HepG2 (cell line): ENCODE results near the gene POC1B. TPM values are rescaled to one million over a fixed set of nuclear protein-coding genes. Genes with fewer than 3 reads are reported as not detected.

Experiments
- DPF2 ChIP-seq: sonication (generic); formaldehyde crosslinking; IDR thresholded peaks from 2 replicates; pipeline ENCODE4 v1.4.0; 2020; ENCODE audit warnings: mild to moderate bottlenecking, low read depth, missing genetic modification reagents, borderline replicate concordance
- FIP1L1 ChIP-seq: fragments of 200-400 bp; formaldehyde crosslinking; IDR thresholded peaks from 2 replicates; pipeline ENCODE4 v1.6.1; 2018; ENCODE audit warnings: low read depth, mild to moderate bottlenecking, low read length, moderate library complexity, borderline replicate concordance; ENCODE audit not compliant: insufficient read depth
- GATAD1 ChIP-seq: IDR thresholded peaks from 2 replicates; pipeline ENCODE4 v1.6.1; 2016; ENCODE audit warnings: missing genetic modification reagents, missing compliant biosample characterization
- HOXA5 ChIP-seq: sonication (generic); formaldehyde crosslinking; IDR thresholded peaks from 2 replicates; pipeline ENCODE4 v1.4.0; 2020; ENCODE audit warnings: missing genetic modification reagents
- KLF13 ChIP-seq: sonication (generic); formaldehyde crosslinking; IDR thresholded peaks from 2 replicates; pipeline ENCODE4 v1.4.0; 2020; ENCODE audit warnings: mild to moderate bottlenecking, missing genetic modification reagents
- MAZ ChIP-seq, 2 experiments: sonication (generic) in 1 of 2; formaldehyde crosslinking in 1 of 2; IDR thresholded peaks; 2 replicates each; pipeline versions ENCODE4 v1.5.0 to v1.6.1; 2012 to 2020; ENCODE audit warnings: low read depth in 2 of 2, mild to moderate bottlenecking in 2 of 2, borderline replicate concordance in 1 of 2, improper control_type of control experiment in 1 of 2, low read length in 1 of 2, missing genetic modification reagents in 1 of 2, moderate library complexity in 1 of 2
- NR2F1 ChIP-seq, 2 experiments: fragments of 450-650 bp in 1 of 2; formaldehyde crosslinking in 1 of 2; IDR thresholded peaks; 2 replicates each; pipeline versions ENCODE4 v1.5.0 to v1.6.1; 2016 to 2020; ENCODE audit warnings: mild to moderate bottlenecking in 1 of 2, missing compliant biosample characterization in 1 of 2, missing genetic modification reagents in 1 of 2, moderate library complexity in 1 of 2
- RBFOX2 ChIP-seq: fragments of 200-400 bp; formaldehyde crosslinking; IDR thresholded peaks from 2 replicates; pipeline ENCODE4 v1.6.1; 2017; ENCODE audit warnings: low read depth, mild to moderate bottlenecking, low read length
- SNAPC2 ChIP-seq: sonication (generic); formaldehyde crosslinking; IDR thresholded peaks from 2 replicates; pipeline ENCODE4 v1.8.1; 2022; ENCODE audit warnings: mild to moderate bottlenecking, missing genetic modification reagents
- SP5 ChIP-seq: IDR thresholded peaks from 2 replicates; pipeline ENCODE4 v1.6.1; 2016; ENCODE audit warnings: low read depth, borderline replicate concordance
- TP53 ChIP-seq: sonication (generic); formaldehyde crosslinking; conservative IDR thresholded peaks from 2 replicates; pipeline ENCODE4 v1.4.0; 2020; ENCODE audit warnings: missing genetic modification reagents
- ZBTB38 ChIP-seq: sonication (generic); formaldehyde crosslinking; IDR thresholded peaks from 2 replicates; pipeline ENCODE4 v1.5.1; 2020; ENCODE audit warnings: mild to moderate bottlenecking, missing genetic modification reagents
- ZNF256 ChIP-seq: sonication (generic); formaldehyde crosslinking; conservative IDR thresholded peaks from 2 replicates; pipeline ENCODE4 v1.4.0; 2020; ENCODE audit warnings: missing genetic modification reagents
- ZNF781 ChIP-seq: sonication (generic); formaldehyde crosslinking; IDR thresholded peaks from 2 replicates; pipeline ENCODE4 v1.5.1; 2020; ENCODE audit warnings: borderline replicate concordance, mild to moderate bottlenecking, missing genetic modification reagents; ENCODE audit errors: not compliant biosample characterization
- ZSCAN12 ChIP-seq: sonication (generic); formaldehyde crosslinking; IDR thresholded peaks from 2 replicates; pipeline ENCODE4 v1.9.0; 2021; ENCODE audit warnings: mild to moderate bottlenecking, missing genetic modification reagents
- ZSCAN29 ChIP-seq: sonication (generic); formaldehyde crosslinking; conservative IDR thresholded peaks from 2 replicates; pipeline ENCODE4 v1.4.0; 2020; ENCODE audit warnings: mild to moderate bottlenecking, missing genetic modification reagents
- polyA plus RNA-seq, 8 experiments: library from polyadenylated mRNA; depleted of rRNA in 3 of 8; stranded (reverse) in 7 of 8; unstranded in 1 of 8; fragments of >200 nt; fragmentation: Illumina TruSeq in 4 of 8; extraction: Trizol in 4 of 8; gene quantifications; 2 replicates each; pipeline versions ENCODE4 v1.2.1 to v1.2.3, GENCODE V29; 2011 to 2016; ENCODE audit warnings: low read depth in 4 of 8, missing spikeins in 1 of 8, mixed read lengths in 1 of 8; ENCODE audit not compliant: insufficient read depth in 1 of 8
- total RNA-seq, 5 experiments: library from RNA; depleted of rRNA; stranded (reverse); fragments of >200 nt; fragmentation: Illumina TruSeq; extraction: Trizol; gene quantifications; 2 replicates each; pipeline ENCODE4 v1.2.3, GENCODE V29; 2016; ENCODE audit warnings: low read depth in 1 of 5
- TF ChIP-seq, protein P1 (sequence below): sonication (generic); formaldehyde crosslinking; conservative IDR thresholded peaks from 2 replicates; pipeline ENCODE4 v1.4.0; 2020; ENCODE audit warnings: mild to moderate bottlenecking, missing genetic modification reagents, moderate library complexity
- TF ChIP-seq, protein P2 (sequence below): sonication (generic); formaldehyde crosslinking; IDR thresholded peaks from 2 replicates; pipeline ENCODE4 v1.4.0; 2020; ENCODE audit warnings: missing genetic modification reagents
- TF ChIP-seq, protein P3 (sequence below): sonication (generic); formaldehyde crosslinking; IDR thresholded peaks from 2 replicates; pipeline ENCODE4 v1.4.0; 2020; ENCODE audit warnings: mild to moderate bottlenecking, low read depth, missing genetic modification reagents
- TF ChIP-seq, protein P4 (sequence below): sonication (generic); formaldehyde crosslinking; IDR thresholded peaks from 2 replicates; pipeline ENCODE4 v1.5.0; 2020; ENCODE audit warnings: missing genetic modification reagents

POC1B gene
- total and polyA plus RNA-seq, 2 of the 13 experiments (the other 11 are each of a cell fraction or from before 2014, with no cell fraction given) = 9.3 to 11.0 TPM

DNA sequence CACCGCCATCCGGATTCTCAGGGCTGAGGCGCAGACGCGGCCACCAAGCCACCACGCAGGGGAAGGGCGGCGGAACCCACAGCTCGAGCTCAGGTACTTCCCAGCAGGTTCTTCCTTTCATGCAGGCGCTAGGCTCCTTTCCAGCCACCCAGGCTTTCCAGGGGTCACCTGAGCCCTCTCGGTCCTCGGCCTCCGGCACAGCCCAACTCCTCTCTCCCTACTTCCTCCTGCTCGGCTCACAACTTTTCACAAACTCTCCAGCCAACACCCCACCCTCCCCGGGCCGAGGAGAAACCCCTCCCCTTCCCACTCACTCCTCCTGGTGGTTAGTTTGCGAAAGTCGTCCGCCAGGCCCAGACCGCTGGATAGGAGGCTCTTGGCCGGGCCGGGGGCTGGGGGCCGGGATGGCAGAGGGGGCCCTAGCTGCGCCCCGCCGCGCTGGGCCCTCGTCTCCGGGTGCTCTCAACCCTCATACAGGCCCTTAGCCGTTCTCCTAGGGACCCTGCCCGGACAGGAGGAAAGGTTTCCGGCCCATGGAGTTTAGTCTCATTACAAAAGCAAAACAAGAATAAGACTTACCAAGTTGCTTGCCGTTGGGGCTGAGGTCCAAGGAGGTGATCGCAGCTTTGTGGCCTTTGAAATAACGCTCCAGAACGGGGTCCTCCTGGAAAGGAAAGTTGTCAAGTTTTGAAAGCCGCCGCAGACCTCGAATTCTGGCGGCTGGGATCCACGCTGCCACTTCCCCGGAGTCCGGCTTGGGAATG, 1.1 kb downstream of the POC1B start, which contains the start of gene GALNT4 (continued):
- TF ChIP-seq, protein P1, sequence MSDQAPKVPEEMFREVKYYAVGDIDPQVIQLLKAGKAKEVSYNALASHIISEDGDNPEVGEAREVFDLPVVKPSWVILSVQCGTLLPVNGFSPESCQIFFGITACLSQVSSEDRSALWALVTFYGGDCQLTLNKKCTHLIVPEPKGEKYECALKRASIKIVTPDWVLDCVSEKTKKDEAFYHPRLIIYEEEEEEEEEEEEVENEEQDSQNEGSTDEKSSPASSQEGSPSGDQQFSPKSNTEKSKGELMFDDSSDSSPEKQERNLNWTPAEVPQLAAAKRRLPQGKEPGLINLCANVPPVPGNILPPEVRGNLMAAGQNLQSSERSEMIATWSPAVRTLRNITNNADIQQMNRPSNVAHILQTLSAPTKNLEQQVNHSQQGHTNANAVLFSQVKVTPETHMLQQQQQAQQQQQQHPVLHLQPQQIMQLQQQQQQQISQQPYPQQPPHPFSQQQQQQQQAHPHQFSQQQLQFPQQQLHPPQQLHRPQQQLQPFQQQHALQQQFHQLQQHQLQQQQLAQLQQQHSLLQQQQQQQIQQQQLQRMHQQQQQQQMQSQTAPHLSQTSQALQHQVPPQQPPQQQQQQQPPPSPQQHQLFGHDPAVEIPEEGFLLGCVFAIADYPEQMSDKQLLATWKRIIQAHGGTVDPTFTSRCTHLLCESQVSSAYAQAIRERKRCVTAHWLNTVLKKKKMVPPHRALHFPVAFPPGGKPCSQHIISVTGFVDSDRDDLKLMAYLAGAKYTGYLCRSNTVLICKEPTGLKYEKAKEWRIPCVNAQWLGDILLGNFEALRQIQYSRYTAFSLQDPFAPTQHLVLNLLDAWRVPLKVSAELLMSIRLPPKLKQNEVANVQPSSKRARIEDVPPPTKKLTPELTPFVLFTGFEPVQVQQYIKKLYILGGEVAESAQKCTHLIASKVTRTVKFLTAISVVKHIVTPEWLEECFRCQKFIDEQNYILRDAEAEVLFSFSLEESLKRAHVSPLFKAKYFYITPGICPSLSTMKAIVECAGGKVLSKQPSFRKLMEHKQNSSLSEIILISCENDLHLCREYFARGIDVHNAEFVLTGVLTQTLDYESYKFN = peak; percentile 17; the same call in 1 of the 2 replicates
- TF ChIP-seq ZSCAN12 (CRISPR knock-in tag) = no peak
- peak; percentile 73; the same call in 1 of the 2 replicates for TF ChIP-seq MAZ (IDR thresholded peaks at IDR 0.05; ENCODE audit: borderline replicate concordance, low read depth, low read length)
- TF ChIP-seq MAZ (CRISPR knock-in tag; IDR thresholded peaks at IDR 0.05; ENCODE audit: low read depth) = peak; percentile 50; the same call in 1 of the 2 replicates
- no peak for TF ChIP-seq FIP1L1
- TF ChIP-seq, protein P2, sequence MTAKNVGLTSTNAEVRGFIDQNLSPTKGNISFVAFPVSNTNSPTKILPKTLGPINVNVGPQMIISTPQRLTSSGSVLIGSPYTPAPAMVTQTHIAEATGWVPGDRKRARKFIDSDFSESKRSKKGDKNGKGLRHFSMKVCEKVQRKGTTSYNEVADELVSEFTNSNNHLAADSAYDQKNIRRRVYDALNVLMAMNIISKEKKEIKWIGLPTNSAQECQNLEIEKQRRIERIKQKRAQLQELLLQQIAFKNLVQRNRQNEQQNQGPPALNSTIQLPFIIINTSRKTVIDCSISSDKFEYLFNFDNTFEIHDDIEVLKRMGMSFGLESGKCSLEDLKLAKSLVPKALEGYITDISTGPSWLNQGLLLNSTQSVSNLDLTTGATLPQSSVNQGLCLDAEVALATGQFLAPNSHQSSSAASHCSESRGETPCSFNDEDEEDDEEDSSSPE (CRISPR knock-in tag) = no peak
- no peak; the same call in 1 of the 2 replicates for TF ChIP-seq SNAPC2
- TF ChIP-seq RBFOX2 = peak; percentile 46; the same call in 1 of the 2 replicates
- TF ChIP-seq ZNF781 = no peak
- TF ChIP-seq KLF13 (CRISPR knock-in tag) = no peak
- no peak for TF ChIP-seq TP53 (CRISPR knock-in tag)
- TF ChIP-seq SP5 (CRISPR knock-in tag) = 0 out of 2 replicates have a peak, but pooled peaks have one; percentile 17
- TF ChIP-seq NR2F1 (CRISPR knock-in tag; IDR thresholded peaks at IDR 0.05) = no peak
- TF ChIP-seq HOXA5 (CRISPR knock-in tag) = no peak
- TF ChIP-seq DPF2 = no peak
- peak; percentile 50; the same call in 1 of the 2 replicates for TF ChIP-seq GATAD1
- TF ChIP-seq, protein P3, sequence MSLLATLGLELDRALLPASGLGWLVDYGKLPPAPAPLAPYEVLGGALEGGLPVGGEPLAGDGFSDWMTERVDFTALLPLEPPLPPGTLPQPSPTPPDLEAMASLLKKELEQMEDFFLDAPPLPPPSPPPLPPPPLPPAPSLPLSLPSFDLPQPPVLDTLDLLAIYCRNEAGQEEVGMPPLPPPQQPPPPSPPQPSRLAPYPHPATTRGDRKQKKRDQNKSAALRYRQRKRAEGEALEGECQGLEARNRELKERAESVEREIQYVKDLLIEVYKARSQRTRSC (CRISPR knock-in tag) = no peak
- no peak for TF ChIP-seq ZNF256 (CRISPR knock-in tag)
- TF ChIP-seq, protein P4, sequence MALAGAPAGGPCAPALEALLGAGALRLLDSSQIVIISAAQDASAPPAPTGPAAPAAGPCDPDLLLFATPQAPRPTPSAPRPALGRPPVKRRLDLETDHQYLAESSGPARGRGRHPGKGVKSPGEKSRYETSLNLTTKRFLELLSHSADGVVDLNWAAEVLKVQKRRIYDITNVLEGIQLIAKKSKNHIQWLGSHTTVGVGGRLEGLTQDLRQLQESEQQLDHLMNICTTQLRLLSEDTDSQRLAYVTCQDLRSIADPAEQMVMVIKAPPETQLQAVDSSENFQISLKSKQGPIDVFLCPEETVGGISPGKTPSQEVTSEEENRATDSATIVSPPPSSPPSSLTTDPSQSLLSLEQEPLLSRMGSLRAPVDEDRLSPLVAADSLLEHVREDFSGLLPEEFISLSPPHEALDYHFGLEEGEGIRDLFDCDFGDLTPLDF (CRISPR knock-in tag) = no peak
- 0 out of 2 replicates have a peak, but pooled peaks have one; percentile 65 for TF ChIP-seq ZSCAN29 (CRISPR knock-in tag)
- no peak for TF ChIP-seq ZBTB38 (CRISPR knock-in tag)
